SIG-M5 treated with dmso at 0.1 percent for 504 hours (cell line): Measurements from ENCODE around the gene PPA1.
A peak's percentile ranks its signal among the peaks of the same experiment; 100 is the strongest.
"Not testable (repeated sequence)": the region's sequence is repeated elsewhere in the genome, so short reads cannot be mapped to it uniquely, and the experiment has no call there.

Experiments
- DNase-seq: peaks from one replicate; lab custom pipeline; 2025; ENCODE audit not compliant: unreplicated experiment; lab: John Stamatoyannopoulos, UW

Gene PPA1

DNA sequence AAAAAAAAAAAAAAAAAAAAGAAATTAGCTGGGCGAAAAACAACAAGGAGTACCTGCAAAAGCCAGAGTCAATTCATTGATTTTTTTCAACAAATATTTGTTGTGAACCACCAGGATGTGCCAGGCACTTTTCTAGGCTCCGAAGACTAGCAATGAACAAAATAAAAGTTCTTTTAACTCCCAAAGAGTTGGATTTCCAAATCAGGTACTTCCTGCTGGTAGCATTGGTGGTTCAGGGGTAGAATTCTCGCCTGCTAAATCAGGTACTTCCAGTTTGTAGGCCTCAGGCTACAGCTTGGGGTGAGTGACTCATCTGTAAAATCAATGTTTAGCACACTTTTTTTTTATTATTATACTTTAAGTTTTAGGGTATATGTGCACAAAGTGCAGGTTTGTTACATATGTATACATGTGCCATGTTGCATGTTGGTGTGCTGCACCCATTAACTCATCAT lies 10.9 kb downstream of the PPA1 start:
- peak; percentile 46 for DNase-seq

DNA sequence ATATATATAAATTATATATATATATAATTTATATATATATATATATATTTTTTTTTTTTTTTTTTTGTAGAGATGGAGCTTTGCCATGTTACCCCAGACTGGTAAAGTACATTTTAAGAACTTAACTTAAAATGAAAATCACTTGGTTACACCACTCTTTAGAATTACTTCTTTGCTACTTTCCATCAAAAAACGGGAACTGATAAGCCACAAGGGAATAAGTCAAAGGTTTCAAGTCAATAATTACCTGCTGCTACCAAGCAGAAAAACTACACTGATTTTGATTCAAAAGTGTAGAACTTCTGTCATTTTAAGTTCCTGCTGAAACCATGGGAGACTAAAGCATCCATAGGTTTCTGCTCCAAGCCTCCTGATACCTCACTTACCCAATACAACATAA lies 12.2 kb downstream of the PPA1 start:
- DNase-seq: no peak

DNA sequence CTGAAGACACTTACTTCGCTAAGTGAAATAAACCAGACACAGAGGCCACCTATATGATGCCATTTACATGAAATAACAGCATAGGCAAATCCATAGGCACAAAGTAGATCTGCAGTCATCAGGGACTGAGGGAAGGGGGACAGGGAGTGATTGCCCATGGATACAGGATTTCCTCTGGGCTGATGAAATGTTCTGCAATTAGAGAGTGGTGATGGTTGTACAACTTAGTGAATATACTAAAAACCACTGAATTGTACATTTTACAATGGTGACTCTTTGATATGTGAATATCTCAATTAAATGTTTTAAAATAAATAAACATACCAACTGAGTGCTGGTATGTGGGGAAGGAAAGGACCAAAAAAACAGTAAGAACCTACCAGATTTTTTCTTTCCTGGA lies 20.4 kb downstream of the PPA1 start:
- no peak for DNase-seq

DNA sequence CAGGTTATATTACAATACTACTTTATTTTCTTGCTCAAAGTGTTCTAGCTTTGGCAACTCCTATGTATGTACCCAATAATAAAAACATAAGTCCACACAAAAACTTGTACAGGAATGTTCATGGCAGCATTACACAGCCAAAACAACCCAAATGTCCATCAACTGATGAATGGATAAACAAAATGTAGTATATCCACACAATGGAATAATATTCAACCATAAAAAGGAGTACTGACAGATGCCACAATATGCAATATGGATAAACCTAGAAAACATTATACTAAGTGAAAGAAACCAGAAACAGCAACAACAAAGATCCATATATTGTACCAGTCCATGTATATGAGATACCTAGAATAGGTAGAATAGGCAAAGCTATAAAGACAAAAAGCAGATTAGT lies 21.0 kb downstream of the PPA1 start:
- no peak for DNase-seq

DNA sequence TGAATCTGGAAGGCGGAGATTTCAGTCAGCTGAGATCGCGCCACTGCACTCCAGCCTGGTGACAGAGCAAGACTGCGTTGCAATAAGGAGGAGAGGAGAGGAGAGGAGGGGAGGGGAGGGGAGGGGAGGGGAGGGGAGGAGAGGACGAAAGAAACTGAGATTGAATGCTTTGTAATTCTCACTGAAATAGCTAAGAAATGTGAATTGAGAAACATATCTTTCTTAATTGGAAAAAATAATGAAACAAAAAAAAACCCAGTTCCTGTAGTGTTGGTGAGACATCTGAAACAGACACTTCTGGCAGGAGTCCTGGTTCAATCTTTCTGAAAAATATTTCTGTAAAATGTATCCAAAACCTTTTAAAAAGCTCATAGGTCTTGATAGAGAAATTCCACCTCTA lies 26.5 kb downstream of the PPA1 start:
- DNase-seq: no peak

DNA sequence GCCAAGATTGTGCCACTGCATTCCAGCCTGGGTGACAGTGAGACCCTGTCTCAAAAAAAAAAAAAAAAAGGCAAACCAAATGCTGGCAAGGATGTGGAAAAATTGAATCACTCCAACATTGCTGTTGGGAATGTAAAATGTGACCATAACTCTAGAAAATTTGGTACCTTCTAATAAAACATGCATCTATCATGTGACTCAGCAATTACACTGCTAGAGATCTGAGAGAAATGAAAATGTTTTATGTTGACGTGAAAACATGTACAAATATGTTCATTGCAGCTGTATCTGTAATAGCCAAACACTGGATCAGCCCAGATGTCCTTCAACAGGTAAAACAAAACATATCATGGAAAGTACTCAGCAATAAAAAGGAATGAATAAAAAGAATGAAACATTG lies 32.1 kb downstream of the PPA1 start:
- no peak for DNase-seq

DNA sequence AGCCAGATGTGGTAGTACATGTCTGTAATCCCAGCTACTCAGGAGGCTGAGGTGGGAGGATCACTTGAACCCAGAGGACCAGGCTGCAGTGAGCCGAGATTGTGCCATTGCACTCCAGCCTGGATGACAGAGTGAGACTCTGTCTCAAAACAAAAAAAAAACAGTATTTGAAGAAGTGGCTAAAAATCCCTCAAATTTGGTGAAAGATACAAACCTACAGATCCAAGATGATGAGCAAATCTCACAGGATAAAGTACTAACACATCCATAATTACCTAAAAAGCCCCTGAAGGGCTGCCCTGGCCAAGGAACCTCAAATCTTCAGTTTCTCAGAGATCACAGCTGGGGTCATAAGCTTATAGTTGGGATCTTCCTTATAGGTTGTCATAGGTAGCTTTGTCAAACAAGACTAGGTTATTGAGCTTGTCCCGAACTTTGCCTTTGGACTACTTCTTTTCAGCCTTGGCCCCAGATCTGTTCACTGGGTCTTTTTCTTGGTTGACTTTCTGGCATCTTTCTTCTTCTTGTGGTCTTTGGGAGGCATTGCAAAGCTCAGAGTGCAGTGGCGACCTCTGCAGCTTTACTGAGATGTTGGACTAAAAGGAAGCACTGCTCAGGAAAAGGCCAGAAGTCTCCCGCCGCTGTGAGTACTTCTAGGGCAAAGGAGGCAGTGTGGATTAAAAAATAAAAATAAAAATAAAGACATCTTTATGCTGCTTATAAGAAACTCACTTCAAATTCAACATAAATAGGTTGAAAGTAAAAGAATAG lies 34.3 kb downstream of the PPA1 start:
- DNase-seq: no peak

DNA sequence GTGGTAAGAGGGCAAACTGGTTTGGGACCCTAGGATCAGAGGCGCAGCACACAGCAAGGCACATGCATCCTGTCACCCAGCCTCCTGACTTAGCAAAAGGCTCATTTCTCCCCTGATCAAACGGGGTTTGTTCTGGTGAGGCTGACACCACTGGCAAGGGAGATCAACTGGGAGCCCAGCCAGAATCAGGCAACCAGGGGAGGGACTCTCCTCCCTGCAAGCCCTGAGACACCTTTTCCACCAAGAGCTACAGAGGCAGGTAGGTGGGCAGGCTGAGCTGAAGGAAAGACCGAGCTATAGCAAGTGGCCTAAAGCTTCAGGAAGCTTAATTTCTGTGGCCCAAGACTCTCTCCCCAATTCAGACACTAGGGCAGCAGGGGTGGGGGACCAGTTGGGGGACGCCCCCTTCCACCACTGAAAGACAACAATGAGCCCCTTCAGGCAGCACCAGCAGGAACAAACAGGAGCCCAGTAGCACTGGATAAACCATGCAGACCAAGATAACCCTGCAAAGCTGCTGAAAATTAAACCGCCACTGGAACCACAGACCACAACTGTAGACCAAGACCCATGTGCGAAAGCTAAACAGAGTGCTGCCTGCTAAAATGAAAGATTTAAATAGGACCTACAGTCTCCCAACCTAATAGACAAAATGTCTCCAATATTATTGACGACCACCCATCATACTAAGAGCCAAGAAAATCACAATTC lies 35.8 kb downstream of the PPA1 start:
- DNase-seq: no peak

DNA sequence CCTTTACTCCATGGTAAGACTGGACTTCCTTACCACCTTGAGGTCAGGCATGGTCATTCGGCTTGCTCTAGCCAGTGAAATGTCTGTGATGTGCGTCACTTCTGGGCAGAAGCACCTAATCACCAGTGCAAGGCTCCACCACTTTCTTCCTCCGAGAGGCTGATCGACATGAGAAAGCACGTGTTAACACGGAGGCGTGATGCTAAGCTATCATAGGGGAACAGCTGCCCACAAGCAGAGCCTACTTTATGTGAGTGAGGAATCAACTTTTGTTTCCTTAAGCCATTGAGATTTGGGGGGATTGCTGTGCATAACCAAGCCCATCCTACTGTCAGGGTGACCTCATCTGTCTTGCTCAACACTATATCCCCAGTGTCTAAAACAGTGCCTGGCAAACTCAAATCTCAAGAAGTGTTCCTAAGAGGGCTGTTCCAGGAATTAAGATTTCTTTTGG lies 39.8 kb downstream of the PPA1 start:
- DNase-seq: no peak

DNA sequence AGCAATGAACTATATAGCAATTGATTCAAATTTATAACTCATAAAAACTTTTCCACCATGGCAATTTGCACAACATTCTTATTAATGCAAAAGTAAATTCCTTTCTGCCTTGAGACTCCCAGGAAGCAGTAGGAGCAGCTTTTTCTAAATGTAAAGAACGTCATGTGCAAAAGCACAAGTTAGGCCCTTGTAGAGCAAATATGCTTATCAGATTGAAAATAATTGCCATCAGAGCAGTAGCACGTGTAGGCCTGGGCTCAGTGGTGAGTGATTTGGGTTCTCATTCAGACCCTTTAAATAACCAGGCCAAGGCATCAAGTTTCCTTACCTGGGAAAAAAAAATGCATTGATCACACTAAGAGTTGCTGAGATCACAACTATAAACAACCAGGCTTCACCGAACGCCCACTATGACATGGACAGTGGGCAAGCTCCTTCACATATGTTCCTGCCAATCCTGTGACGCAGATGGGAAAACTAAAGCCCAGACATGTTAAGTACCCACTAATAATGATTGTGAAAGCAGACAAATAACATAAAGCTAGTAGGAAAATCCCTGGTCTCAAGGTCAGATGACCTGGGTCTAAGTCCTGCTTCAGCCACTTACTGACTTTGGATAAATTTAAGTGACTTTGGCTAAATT lies 40.8 kb downstream of the PPA1 start:
- DNase-seq: no peak

DNA sequence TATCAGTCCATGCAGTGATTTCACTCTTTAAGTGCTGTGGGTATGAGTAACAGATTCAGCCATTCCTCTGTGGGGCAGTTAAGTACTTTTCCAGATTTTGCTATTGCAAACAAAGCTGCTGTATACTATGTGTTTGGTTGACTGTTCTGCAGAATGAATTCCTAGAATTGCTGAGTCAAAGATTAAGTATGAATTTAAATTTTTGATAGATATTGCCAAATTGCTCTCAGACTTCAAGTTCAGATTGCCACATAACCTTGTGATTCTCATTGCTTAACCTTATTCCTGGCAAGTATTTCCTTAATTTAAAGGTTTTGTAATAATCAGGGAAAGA lies 41.3 kb downstream of the PPA1 start:
- no peak for DNase-seq

DNA sequence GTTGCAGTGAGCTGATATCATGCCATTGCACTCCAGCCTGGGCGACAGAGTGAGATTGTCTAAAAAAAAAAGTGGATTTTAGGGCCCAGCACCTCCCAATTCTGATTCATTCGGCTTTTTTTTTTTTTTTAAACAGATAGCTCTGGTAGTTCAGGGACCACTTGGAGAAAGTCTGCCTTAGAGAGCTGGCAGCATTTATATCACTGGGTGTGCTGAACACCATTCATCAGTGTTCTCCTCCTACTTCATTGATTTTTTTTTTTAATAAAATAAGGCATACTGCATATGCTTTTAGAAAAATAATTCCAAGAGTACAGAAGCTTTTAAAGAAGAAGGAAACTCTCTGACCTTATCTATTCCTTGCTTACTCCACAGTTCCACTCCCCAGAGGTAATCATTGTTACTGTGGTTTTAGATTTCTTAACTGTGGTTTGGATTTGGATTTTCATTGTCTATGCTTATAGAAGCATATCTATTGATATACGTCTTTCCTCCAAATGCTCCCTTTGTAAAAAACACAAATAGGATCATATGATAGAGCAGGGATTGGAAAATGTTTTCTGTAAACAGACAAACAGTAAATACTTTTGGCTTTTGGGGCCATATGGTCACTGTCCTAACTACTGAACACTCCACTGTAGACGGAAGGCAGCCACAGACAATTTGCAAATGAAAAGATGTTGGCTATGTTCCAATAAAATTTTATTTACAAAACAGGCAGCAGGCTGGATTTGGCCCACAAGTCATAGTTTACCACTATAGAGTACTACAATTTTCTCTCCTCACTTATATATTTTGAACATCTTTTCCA lies 41.9 kb downstream of the PPA1 start:
- no peak for DNase-seq

DNA sequence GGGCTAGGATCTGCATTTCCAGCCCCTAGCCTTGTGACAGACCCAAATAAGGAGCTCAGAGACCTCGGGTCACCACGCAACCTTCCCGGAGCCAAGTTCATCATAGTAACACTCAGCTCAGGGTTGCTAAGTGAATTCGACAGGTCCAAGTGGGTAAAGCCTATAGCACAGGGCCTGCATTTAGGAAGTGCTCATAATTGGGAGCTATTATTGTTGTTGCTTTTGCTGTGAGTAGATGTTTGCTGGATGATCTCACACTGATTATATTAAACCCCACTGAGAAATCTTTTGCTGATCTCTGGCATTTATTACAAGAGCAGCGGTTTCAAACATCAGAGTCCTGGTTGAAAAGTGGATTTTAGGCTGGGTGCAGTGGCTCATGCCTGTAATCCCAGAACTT lies 42.6 kb downstream of the PPA1 start:
- no peak for DNase-seq

DNA sequence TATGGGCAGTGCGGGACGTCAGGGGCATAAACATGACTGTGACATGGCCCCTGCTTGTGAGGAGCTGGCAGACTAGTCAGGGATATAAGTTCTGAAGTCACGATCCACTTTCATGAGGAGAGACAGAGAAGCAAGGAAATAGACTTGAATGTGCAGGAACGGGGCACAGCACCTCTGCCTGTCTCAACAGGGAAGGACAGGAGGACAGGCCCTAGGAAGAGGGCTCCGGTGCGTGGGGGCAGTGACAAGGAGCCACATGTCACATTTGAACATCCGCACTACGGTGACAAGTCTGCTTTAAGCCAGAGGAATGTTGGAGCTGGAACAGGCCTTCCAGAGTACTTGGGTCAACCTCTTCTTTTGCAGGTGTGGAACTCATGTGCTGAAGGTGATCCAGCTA lies 43.1 kb downstream of the PPA1 start:
- DNase-seq: no peak

DNA sequence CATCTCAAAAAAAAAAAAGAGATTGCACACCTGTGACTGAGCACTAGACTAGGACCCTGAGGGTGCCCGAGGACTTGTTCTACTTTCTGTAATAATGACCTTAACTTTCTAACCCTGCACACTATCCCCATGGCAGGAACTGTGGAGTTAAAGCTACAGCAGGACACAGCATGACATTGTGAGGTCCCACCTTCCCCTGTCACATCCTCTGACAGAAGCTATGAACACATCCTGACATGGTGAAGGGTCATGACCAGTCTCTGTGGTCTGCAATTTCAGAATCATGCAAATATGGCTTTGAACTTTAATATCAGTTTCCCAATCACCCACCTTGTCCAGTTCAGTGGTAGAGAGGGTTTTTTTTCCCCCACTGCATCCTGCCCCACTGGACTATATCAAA lies 44.5 kb downstream of the PPA1 start:
- no peak for DNase-seq

DNA sequence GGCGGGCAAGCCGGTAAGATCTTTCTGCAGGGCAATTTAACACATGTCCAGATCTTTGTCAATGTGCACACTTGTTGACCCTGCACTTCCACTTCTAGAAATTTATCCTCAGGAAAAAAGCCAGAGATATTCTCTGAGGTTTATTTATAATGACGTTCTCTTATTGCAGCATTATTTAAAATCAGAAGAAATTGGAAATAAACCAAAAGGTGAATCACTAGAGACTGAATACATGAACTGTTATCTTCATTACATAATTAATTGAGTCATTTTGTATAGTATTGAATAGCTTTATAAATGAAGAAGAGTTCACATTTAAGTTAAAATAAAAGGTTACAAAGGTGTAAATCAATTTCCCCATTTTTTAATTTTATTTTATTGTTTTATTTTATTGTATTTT lies 46.7 kb downstream of the PPA1 start:
- DNase-seq: no peak

DNA sequence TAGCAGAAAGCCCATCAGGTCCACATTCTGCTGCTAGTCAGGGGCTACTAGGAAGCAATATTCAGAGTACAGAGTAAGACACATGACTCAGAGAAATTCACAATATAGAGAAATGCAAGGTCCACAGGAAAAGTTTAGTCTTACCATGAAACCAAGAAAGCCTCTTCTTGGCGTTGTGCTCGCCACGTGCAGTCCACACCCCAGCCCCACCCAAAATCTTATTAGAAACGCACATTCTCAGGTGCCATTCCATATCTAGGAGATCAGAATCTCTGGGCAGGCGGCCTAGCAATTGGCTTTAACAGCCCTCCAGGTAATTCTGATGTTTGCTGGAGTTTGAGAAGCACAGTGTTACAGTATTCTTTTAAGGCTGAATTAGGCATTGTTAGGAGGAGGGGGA lies 47.1 kb downstream of the PPA1 start:
- DNase-seq: no peak

DNA sequence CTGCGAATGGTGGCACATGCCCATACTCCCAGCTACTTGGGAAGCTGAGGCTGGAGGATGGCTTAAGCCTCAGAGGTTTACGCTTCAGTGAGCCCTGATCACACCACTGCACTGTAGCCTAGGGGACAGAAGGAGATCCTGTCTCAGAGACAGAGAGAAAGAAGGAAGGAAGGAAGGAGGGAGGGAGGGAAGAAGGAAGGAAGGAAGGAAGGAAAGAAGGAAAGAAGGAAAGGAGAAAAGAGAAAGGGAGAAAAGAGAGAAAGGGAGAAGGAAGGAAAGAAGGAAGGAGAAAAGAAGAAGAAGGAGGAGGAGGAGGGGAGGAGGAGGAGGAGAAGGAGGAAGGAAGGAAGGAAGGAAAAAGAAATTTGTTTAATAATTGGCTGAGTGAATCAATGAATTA lies 49.9 kb downstream of the PPA1 start:
- DNase-seq: no peak

DNA sequence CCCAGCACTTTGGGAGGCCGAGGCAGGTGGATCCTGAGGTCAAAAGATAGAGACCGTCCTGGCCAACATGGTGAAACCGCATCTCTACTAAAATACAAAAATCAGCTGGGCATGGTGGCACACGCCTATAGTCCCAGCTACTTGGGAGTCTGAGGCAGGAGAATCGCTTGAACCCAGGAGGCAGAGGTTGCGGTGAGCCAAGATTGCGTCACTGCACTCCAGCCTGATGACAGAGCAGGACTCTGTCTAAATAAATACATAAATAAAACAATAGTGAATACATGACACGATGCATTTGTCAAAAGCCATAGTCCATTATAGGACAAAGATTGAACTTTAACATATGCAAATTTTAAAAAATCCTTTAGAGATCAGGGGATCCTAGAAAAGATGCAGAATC lies 54.0 kb downstream of the PPA1 start:
- DNase-seq: not testable (repeated sequence)

DNA sequence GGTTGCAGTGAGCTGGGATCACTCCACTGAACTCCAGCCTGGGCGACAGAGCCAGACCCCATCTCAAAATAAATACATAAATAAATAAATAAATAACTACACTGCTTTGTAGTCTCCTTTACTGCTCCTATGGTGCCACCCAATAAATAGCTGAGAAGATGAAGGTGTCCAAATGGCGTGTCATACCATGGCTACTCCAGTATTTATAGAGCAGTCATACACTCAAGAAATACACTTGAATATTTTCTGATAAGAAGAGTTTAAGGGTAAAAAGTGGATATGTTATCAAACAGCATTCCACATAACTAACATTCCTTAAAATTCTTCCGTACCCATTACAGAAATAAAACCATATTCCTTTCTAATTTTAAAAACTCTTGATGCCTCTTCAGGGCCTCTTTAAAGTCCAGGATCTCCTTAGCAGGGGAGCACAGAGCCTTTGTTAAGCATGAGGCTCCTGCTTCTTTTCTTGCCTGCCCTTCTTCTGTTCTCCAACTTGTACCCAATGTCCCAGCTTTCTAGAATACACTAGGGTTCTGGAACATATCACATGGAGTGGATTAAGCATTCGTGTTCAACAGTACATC lies 55.0 kb downstream of the PPA1 start:
- DNase-seq: no peak

DNA sequence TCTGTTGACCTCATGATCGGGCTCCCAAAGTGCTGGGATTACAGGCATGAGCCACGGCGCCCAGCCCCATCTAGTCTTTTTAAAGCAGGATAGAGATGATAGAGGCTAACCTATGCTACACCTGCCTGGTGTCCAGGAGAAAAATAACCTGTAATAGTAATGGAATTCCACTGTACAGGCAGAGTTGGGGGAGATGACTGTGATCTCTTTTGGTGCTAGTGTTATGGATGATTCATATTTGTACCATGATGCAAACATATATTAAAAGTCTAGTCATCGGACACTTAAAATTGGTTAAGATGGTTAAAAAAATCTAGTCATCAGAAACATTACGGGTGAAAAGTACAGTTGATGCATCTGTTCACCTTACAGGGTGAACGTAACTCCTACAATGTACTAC lies 56.8 kb downstream of the PPA1 start:
- DNase-seq: no peak
